Breast epithelium (tissue), 3 donors: ENCODE data around the gene CDH13.

Experiments used
- CTCF ChIP-seq, 3 donors: fragments of 450-650 bp; IDR thresholded peaks; one replicate each; pipeline ENCODE4 v1.5.1; 2016 to 2017; ENCODE audit warnings: antibody characterized with exemption in 3 of 3, mild to moderate bottlenecking in 3 of 3, moderate library complexity in 3 of 3
- POLR2A ChIP-seq: fragments of 450-650 bp; IDR thresholded peaks from one replicate; pipeline ENCODE4 v1.6.1; 2016; ENCODE audit warnings: antibody characterized with exemption, mild to moderate bottlenecking, moderate library complexity
- POLR2AphosphoS5 ChIP-seq, 3 donors: sonication (generic); formaldehyde crosslinking; IDR thresholded peaks; one replicate each; pipeline ENCODE4 v1.6.1; 2017; ENCODE audit warnings: antibody characterized with exemption in 3 of 3

- TF ChIP-seq POLR2A (no peak), POLR2AphosphoS5 (IDR thresholded peaks at IDR 0.05) (no peak), CTCF (IDR thresholded peaks at IDR 0.05) (no peak)
These were observed 364.6 kb downstream of the CDH13 start for GRCh38 chr16:82991410-82991809.
